ENCODE measurements around the gene PTPDC1. TPM values are rescaled to one million over a fixed set of nuclear protein-coding genes. Genes with fewer than 3 reads are reported as not detected.
"Not testable (repeated sequence)": the region's sequence is repeated elsewhere in the genome, so short reads cannot be mapped to it uniquely, and the experiment has no call there.

PTPDC1 gene
- polyA plus RNA-seq, 3 donors = 0.32 to 1.5 (median 0.95) TPM

- DNase-seq = no peak
- Histone ChIP-seq H4K20me1 (ENCODE audit: insufficient read depth, low read length) (no peaks in the 10 kb centered on the region), H3K4me2 (replicated peaks; ENCODE audit: extremely low read depth, low read length, poor library complexity, severe bottlenecking) (no peak overlapping the region), H3K36me3 (replicated peaks in 1 of 2; ENCODE audit: control insufficient read depth in 1 of 2, insufficient read depth in 2 of 2, low read length in 2 of 2) (no peaks in the 10 kb centered on the region), H3K4me1 (ENCODE audit: control insufficient read depth in 1 of 2, insufficient read depth in 2 of 2, low read length in 2 of 2) (no peaks in the 10 kb centered on the region), H2AFZ (ENCODE audit: insufficient read depth, low read depth, low read length, poor library complexity, severe bottlenecking) (no peak overlapping the region), H3K9me3 (replicated peaks in 1 of 2; ENCODE audit: control insufficient read depth in 1 of 2, insufficient read depth in 1 of 2, low read length in 2 of 2) (no peaks in the 10 kb centered on the region), H3K9ac (ENCODE audit: insufficient read depth, low read length, poor library complexity, severe bottlenecking) (no peak overlapping the region), H3K4me3 (replicated peaks in 1 of 3; ENCODE audit: low read depth in 2 of 3, low read length in 3 of 3) (no peak overlapping the region), H3K27me3 (ENCODE audit: control insufficient read depth in 2 of 2, insufficient read depth in 2 of 2, low read length in 2 of 2) (no peaks in the 10 kb centered on the region), H3K79me2 (ENCODE audit: insufficient read depth, low read length) (no peaks in the 10 kb centered on the region), H3K27ac (ENCODE audit: low read depth in 1 of 2, low read length in 2 of 2) (no peak overlapping the region)
- no CpG with 5 or more reads among the region's 3 CpGs for WGBS (ENCODE audit: insufficient coverage)
- no peak overlapping the region for H3K4me3 Mint-ChIP-seq
- no peaks in the 10 kb centered on the region for H3K9me3 Mint-ChIP-seq
- no peak for TF ChIP-seq CTCF (IDR thresholded peaks at IDR 0.05)
- no peaks in the 10 kb centered on the region for H3K4me1 Mint-ChIP-seq
- H3K27ac Mint-ChIP-seq = no peak overlapping the region
- H3K27me3 Mint-ChIP-seq (ENCODE audit: low read depth in 3 of 3) = peaks cover 0 to 2% (median 0%) of the 10 kb centered on the region in 3 donors
- H3K36me3 Mint-ChIP-seq = peaks cover 2 to 5% of the 10 kb centered on the region in 2 donors
- intact Hi-C loops (cut with micrococcal nuclease) = no loop called here
Observed at GRCh38 chr9:94086486-94087345, 2.5 kb downstream of the PTPDC1 start.

- WGBS (ENCODE audit: insufficient coverage) = 88% methylated on average over 13 of the region's 33 CpGs
- DNase-seq; H3K27ac Mint-ChIP-seq; H4K20me1 ChIP-seq (ENCODE audit: insufficient read depth, low read length); H3K79me2 ChIP-seq (ENCODE audit: insufficient read depth, low read length); H3K4me1 Mint-ChIP-seq; intact Hi-C loops (cut with micrococcal nuclease); H3K27me3 ChIP-seq (ENCODE audit: control insufficient read depth in 2 of 2, insufficient read depth in 2 of 2, low read length in 2 of 2); H2AFZ ChIP-seq (ENCODE audit: insufficient read depth, low read depth, low read length, poor library complexity, severe bottlenecking); H3K4me2 ChIP-seq (replicated peaks; ENCODE audit: extremely low read depth, low read length, poor library complexity, severe bottlenecking); H3K27me3 Mint-ChIP-seq (ENCODE audit: low read depth in 3 of 3); H3K4me1 ChIP-seq (ENCODE audit: control insufficient read depth in 1 of 2, insufficient read depth in 2 of 2, low read length in 2 of 2); H3K9me3 Mint-ChIP-seq; H3K9me3 ChIP-seq (replicated peaks in 1 of 2; ENCODE audit: control insufficient read depth in 1 of 2, insufficient read depth in 1 of 2, low read length in 2 of 2); H3K4me3 ChIP-seq (replicated peaks in 1 of 3; ENCODE audit: low read depth in 2 of 3, low read length in 3 of 3); H3K9ac ChIP-seq (ENCODE audit: insufficient read depth, low read length, poor library complexity, severe bottlenecking); H3K36me3 ChIP-seq (replicated peaks in 1 of 2; ENCODE audit: control insufficient read depth in 1 of 2, insufficient read depth in 2 of 2, low read length in 2 of 2); H3K27ac ChIP-seq (ENCODE audit: low read depth in 1 of 2, low read length in 2 of 2); H3K4me3 Mint-ChIP-seq: not testable (repeated sequence)
- H3K36me3 Mint-ChIP-seq = peaks cover 8 to 17% of the 10 kb centered on the region in 2 donors
Observed at GRCh38 chr9:94094219-94095145, 10.2 kb downstream of the PTPDC1 start.
